HEK293T (cell line): ENCODE results near the gene TRAPPC10.

Source experiments
- BHLHE40 ChIP-seq: fragments of 450-650 bp; IDR thresholded peaks from 2 replicates; pipeline ENCODE4 v1.6.1; 2016; ENCODE audit warnings: mild to moderate bottlenecking, moderate library complexity, borderline replicate concordance
- ELF4 ChIP-seq: fragments of 450-650 bp; IDR thresholded peaks from 2 replicates; pipeline ENCODE4 v1.6.1; 2017; ENCODE audit warnings: antibody characterized with exemption
- FOXA1 ChIP-seq: fragments of 450-650 bp; IDR thresholded peaks from 2 replicates; pipeline ENCODE4 v1.6.1; 2016; ENCODE audit warnings: mild to moderate bottlenecking
- FOXK2 ChIP-seq: fragments of 450-650 bp; IDR thresholded peaks from 2 replicates; pipeline ENCODE4 v1.6.1; 2016; ENCODE audit warnings: mild to moderate bottlenecking
- L3MBTL2 ChIP-seq: fragments of 450-650 bp; conservative IDR thresholded peaks from 2 replicates; pipeline ENCODE4 v1.6.1; 2016; ENCODE audit warnings: mild to moderate bottlenecking
- LEF1 ChIP-seq: fragments of 450-650 bp; IDR thresholded peaks from 2 replicates; pipeline ENCODE4 v1.6.1; 2017; ENCODE audit warnings: mild to moderate bottlenecking, borderline replicate concordance
- SP1 ChIP-seq: fragments of 450-650 bp; IDR thresholded peaks from 2 replicates; pipeline ENCODE4 v1.6.1; 2017
- TARDBP ChIP-seq: fragments of 450-650 bp; IDR thresholded peaks from 2 replicates; pipeline ENCODE4 v1.6.1; 2016
- ZNF384 ChIP-seq: fragments of 450-650 bp; IDR thresholded peaks from 2 replicates; pipeline ENCODE4 v1.6.1; 2016
- TF ChIP-seq, protein P1 (sequence below): fragments of 450-650 bp; IDR thresholded peaks from 2 replicates; pipeline ENCODE4 v1.6.1; 2016

DNA sequence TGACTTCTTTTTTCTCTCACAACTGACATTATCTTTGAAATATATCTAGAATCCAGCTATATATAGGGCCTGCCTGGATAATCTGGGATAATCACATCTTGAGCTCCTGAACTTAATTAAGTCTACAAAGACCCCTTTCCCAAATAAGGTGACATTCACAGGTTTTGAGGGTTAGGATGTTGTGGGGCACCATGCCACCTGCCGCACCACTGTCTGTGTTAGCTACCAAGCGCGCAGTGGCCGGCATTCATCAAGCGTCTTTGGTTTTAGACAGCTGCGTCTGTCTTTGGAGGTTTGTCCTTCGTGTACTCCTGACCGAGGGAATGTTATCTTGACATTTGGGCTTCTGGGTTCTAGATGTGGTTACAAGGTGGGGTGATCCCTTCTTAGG, 7.5 kb downstream of the TRAPPC10 start:
- no peak for TF ChIP-seq TARDBP
- TF ChIP-seq BHLHE40 = no peak
- TF ChIP-seq SP1 = no peak
- TF ChIP-seq, protein P1, sequence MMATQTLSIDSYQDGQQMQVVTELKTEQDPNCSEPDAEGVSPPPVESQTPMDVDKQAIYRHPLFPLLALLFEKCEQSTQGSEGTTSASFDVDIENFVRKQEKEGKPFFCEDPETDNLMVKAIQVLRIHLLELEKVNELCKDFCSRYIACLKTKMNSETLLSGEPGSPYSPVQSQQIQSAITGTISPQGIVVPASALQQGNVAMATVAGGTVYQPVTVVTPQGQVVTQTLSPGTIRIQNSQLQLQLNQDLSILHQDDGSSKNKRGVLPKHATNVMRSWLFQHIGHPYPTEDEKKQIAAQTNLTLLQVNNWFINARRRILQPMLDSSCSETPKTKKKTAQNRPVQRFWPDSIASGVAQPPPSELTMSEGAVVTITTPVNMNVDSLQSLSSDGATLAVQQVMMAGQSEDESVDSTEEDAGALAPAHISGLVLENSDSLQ = no peak
- TF ChIP-seq ZNF384 = no peak
- TF ChIP-seq ELF4 = no peak
- TF ChIP-seq L3MBTL2 = no peak
- TF ChIP-seq LEF1 = no peak
- no peak for TF ChIP-seq FOXA1
- no peak for TF ChIP-seq FOXK2
